ENCODE measurements around the gene PCSK5. TPM values are rescaled to one million over a fixed set of nuclear protein-coding genes. Genes with fewer than 3 reads are reported as not detected.

The PCSK5 gene
- polyA plus RNA-seq, 1 donor, result 123 TPM

DNA sequence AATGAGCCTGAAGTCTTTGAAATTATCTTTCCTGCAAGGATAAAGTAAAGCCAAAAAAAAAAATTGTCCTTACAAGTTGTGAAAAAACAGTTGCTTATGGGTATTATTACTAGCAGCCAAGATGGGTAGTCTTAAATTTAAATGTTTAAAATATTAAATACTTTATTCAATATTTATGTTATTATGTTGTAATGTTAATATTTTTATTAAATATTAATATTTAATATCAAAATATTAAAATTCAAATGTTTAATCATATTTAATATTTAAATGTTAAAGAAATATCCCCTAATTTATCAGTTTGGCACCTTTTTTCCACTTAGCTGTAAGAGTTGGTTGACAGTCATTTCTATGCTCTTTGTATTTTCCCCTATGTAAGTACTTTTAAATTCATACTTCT lies 86.1 kb downstream of the PCSK5 start:
- Histone ChIP-seq H3K4me3 (ENCODE audit: low read length) (no peak overlapping the region), H3K36me3 (ENCODE audit: control insufficient read depth, insufficient read depth, low read length) (peaks cover 2% of the 10 kb centered on the region), H3K27me3 (ENCODE audit: control insufficient read depth, insufficient read depth, low read length) (no peaks in the 10 kb centered on the region), H3K9me3 (ENCODE audit: control insufficient read depth, low read depth, low read length) (no peaks in the 10 kb centered on the region), H3K27ac (ENCODE audit: low read length) (no peak overlapping the region), H3K4me1 (ENCODE audit: control insufficient read depth, insufficient read depth, low read length) (peaks cover 2% of the 10 kb centered on the region)
- no peak for DNase-seq

DNA sequence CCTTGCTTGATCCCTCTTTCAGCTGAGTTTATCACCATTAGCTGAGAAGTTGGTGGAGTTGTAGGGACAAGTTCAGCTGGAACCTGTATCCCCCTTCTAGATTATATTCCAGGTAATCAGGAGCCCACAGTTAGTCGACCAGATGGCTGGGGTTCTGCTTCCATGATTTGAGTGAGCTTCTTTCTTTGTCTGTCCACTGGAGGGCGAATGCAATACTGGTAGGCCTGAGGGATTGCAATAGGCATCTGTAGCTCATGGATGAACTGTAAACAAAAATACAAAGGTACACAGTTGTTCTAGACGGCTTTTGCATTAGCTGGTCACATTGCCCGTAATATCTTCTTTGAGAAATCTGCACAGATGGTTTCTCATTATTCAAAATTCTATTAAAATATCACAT lies 88.9 kb downstream of the PCSK5 start:
- H3K4me3 ChIP-seq (ENCODE audit: low read length), result no peak overlapping the region
- H3K36me3 ChIP-seq (ENCODE audit: control insufficient read depth, insufficient read depth, low read length), result no peaks in the 10 kb centered on the region
- H3K27me3 ChIP-seq (ENCODE audit: control insufficient read depth, insufficient read depth, low read length), result no peaks in the 10 kb centered on the region
- 0% methylated on average over 1 of the region's 4 CpGs for WGBS (ENCODE audit: insufficient coverage, low lambda C conversion rate)
- no peak for DNase-seq
- H3K27ac ChIP-seq (ENCODE audit: low read length), result no peak overlapping the region
- peaks cover 23% of the 10 kb centered on the region for H3K4me1 ChIP-seq (ENCODE audit: control insufficient read depth, insufficient read depth, low read length)
- H3K9me3 ChIP-seq (ENCODE audit: control insufficient read depth, low read depth, low read length), result no peaks in the 10 kb centered on the region

DNA sequence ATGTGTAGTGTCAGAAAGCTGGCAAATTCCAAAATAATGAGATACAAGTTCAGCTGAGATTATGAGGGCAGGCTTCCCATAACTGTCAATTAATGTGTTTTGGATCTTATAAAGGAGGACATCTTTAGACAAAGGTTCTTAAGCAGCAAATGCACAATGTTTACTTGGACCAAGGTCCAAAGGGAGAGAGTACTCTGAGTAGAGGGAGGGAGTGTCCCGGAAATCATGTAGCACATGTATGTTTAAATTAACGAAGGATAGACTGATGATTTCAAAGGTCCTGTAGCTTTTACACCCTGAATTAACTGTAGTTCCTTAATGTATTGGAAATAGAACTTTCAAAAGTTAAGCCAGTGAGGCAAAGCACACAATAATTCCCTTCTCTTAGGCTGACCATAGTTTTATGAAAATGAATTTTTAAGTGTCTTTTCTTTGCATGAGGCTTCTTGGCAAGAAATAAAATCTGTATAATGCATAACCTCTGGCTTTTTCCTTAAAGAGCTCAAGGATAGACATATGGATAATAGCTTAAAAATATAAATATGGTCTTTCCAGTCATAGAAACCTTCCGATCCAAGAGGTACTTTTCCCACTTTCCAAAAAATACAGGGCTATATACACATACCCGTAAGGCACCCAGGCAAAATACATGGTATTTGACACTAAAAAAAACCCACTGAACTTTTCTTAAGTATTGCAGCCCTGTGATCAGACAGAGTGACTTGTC lies 93.0 kb downstream of the PCSK5 start:
- H3K27ac ChIP-seq (ENCODE audit: low read length), result peak overlapping the region; percentile 64
- H3K4me3 ChIP-seq (ENCODE audit: low read length), result no peak overlapping the region
- H3K27me3 ChIP-seq (ENCODE audit: control insufficient read depth, insufficient read depth, low read length), result no peaks in the 10 kb centered on the region
- peak; percentile 73 to 92 for DNase-seq
- 90% methylated on average over 2 of the region's 4 CpGs for WGBS (ENCODE audit: insufficient coverage, low lambda C conversion rate)
- peaks cover 31% of the 10 kb centered on the region for H3K4me1 ChIP-seq (ENCODE audit: control insufficient read depth, insufficient read depth, low read length)
- peaks cover 24% of the 10 kb centered on the region for H3K36me3 ChIP-seq (ENCODE audit: control insufficient read depth, insufficient read depth, low read length)
- H3K9me3 ChIP-seq (ENCODE audit: control insufficient read depth, low read depth, low read length), result no peaks in the 10 kb centered on the region

DNA sequence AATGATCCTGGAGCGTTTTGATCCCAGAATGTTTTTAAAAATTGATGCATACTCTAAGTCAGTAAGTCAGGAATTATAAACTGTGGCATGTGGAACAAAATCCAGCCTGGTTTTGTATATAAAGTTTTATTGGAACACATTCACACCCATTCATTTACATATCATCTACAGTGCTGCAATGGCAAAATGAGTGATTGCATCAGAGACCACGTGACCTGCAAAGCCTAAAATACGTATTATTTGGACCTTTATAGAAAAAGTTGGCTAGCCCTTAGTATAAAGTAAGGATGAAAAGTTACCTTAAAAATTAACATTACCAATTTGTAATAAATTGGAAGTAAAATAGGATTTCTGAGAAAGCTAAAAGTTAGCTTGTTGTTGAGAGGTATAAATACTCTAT lies 95.0 kb downstream of the PCSK5 start:
- no peak for DNase-seq
- Histone ChIP-seq H3K4me3 (ENCODE audit: low read length) (no peak overlapping the region), H3K9me3 (ENCODE audit: control insufficient read depth, low read depth, low read length) (no peaks in the 10 kb centered on the region), H3K4me1 (ENCODE audit: control insufficient read depth, insufficient read depth, low read length) (peaks cover 51% of the 10 kb centered on the region), H3K36me3 (ENCODE audit: control insufficient read depth, insufficient read depth, low read length) (peaks cover 32% of the 10 kb centered on the region), H3K27me3 (ENCODE audit: control insufficient read depth, insufficient read depth, low read length) (no peaks in the 10 kb centered on the region), H3K27ac (ENCODE audit: low read length) (no peak overlapping the region)
- 33% methylated on average over 2 of the region's 3 CpGs for WGBS (ENCODE audit: insufficient coverage, low lambda C conversion rate)

DNA sequence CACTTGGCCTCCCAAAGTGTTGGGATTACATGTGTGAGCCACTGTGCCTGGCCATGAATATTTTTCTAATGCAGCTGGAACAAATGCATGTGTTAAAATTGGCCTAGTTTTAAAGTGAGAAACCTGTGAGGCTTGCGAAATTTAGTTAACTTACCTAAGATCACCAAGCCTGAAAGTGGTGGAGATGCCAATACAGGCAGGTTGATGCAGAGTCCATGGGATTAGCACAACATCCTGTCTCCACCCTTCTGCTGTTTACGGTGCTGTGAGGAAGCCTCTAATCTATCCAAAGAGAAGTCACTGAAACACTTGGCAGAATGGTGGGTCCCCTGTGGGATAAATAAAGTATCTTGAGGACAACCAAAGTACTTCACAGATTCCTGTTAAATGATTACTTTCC lies 98.2 kb downstream of the PCSK5 start:
- peaks cover 63% of the 10 kb centered on the region for H3K4me1 ChIP-seq (ENCODE audit: control insufficient read depth, insufficient read depth, low read length)
- DNase-seq, result peak in 1 of 2 donors; percentile 39
- peaks cover 34% of the 10 kb centered on the region for H3K36me3 ChIP-seq (ENCODE audit: control insufficient read depth, insufficient read depth, low read length)
- H3K27ac ChIP-seq (ENCODE audit: low read length), result peak overlapping the region; percentile 83
- H3K9me3 ChIP-seq (ENCODE audit: control insufficient read depth, low read depth, low read length), result no peaks in the 10 kb centered on the region
- no CpG with 5 or more reads among the region's 2 CpGs for WGBS (ENCODE audit: insufficient coverage, low lambda C conversion rate)
- no peaks in the 10 kb centered on the region for H3K27me3 ChIP-seq (ENCODE audit: control insufficient read depth, insufficient read depth, low read length)
- no peak overlapping the region for H3K4me3 ChIP-seq (ENCODE audit: low read length)

DNA sequence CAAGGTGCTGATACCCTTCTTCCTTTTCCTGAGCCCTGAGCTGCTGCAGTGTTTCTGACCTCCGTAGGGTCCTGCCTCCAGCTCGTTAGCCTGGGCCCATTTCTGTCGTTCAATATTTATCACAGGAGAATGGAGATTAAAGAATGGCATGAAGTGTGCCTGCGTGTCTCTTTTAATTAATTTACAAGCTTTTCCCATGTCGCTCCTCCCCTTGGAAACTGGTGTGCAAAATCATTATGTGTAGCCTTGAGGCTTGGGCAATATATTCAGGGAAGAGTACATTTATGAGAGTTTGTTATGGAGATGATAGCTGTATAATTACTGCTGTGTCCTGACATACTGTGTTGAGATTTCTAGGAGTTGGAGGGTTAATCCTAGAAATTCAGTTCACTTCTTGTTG lies 99.7 kb downstream of the PCSK5 start:
- H3K9me3 ChIP-seq (ENCODE audit: control insufficient read depth, low read depth, low read length), result no peaks in the 10 kb centered on the region
- no CpG with 5 or more reads among the region's 5 CpGs for WGBS (ENCODE audit: insufficient coverage, low lambda C conversion rate)

DNA sequence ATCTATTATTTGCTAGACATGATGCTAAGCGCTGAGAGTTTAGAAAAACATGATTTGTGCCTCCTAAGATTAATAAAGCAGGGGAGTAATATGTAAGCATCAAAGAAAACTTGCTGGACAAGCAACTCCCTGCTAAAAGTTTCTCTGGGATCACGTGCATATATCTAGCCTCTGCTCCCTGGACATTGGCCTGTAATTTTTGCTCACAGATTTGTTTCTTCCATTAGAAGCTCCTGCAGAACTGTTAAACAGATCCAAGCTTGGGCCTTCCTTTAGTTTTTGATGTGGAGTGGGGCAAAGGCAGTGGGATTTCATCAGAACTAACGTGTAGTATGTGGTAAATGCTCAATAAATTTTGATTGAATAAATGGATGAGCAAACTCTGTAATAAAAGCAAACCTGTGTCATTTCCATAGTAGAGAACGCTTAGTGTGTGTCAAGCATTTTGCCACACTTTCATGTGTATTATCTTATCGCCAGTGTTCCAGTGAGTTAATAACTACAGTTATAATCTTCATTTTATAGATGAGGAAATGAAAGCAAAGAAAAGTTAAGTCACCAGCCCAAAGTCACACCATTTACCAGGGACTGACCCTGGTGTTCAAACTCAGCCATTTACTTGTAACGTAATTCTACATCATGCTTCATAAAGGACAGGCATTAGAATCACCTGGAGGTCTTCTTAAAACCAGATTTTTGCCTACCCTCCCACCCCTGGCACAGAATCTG lies 100.3 kb downstream of the PCSK5 start:
- Histone ChIP-seq H3K27ac (ENCODE audit: low read length) (peak overlapping the region; percentile 83), H3K9me3 (ENCODE audit: control insufficient read depth, low read depth, low read length) (no peaks in the 10 kb centered on the region), H3K4me1 (ENCODE audit: control insufficient read depth, insufficient read depth, low read length) (peaks cover 66% of the 10 kb centered on the region), H3K36me3 (ENCODE audit: control insufficient read depth, insufficient read depth, low read length) (peaks cover 36% of the 10 kb centered on the region), H3K27me3 (ENCODE audit: control insufficient read depth, insufficient read depth, low read length) (no peaks in the 10 kb centered on the region), H3K4me3 (ENCODE audit: low read length) (no peak overlapping the region)
- peak; percentile 38 to 82 for DNase-seq
- 10% methylated on average over 2 of the region's 6 CpGs for WGBS (ENCODE audit: insufficient coverage, low lambda C conversion rate)

More for the DNA sequence above, 99.7 kb downstream of the PCSK5 start:
- peaks cover 36% of the 10 kb centered on the region for H3K36me3 ChIP-seq (ENCODE audit: control insufficient read depth, insufficient read depth, low read length)
- no peak overlapping the region for H3K4me3 ChIP-seq (ENCODE audit: low read length)
- DNase-seq, result no peak
- H3K27me3 ChIP-seq (ENCODE audit: control insufficient read depth, insufficient read depth, low read length), result no peaks in the 10 kb centered on the region
- H3K27ac ChIP-seq (ENCODE audit: low read length), result peak overlapping the region; percentile 83
- peaks cover 63% of the 10 kb centered on the region for H3K4me1 ChIP-seq (ENCODE audit: control insufficient read depth, insufficient read depth, low read length)

DNA sequence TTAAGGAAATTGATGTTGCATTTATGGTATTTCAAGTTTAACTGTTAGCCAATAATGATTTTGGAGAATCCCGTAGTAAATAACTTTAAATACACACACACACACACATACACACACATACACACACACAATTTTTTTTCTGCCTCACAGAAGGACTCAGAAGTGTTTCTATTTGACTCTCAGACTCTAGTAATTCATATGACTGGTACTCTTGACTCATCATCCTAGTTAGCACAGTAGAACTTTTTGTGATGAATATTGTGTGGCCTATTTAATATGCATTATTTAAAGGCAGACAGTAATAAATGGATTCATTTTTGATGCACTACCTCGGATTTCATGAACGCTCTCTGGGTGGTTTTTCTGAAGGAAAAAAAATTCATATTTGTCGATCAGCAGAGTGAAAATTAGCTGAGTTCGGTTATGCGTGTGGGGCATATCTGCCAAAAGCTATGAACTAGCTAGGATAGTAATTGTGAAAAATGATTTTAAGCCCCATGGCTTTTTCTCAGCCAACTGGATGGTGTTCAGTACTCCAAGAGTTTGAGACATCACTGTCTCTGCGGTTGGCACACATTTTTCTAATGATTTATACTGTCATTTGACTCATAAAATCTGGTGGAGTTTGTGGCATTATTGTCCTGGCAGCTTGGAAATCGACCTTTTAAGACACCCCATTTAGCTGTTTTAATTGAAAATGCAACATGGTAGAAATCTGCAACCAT lies 102.2 kb downstream of the PCSK5 start:
- peaks cover 80% of the 10 kb centered on the region for H3K4me1 ChIP-seq (ENCODE audit: control insufficient read depth, insufficient read depth, low read length)
- 100% methylated on average over 1 of the region's 8 CpGs for WGBS (ENCODE audit: insufficient coverage, low lambda C conversion rate)
- no peaks in the 10 kb centered on the region for H3K27me3 ChIP-seq (ENCODE audit: control insufficient read depth, insufficient read depth, low read length)
- no peak overlapping the region for H3K4me3 ChIP-seq (ENCODE audit: low read length)
- peaks cover 19% of the 10 kb centered on the region for H3K36me3 ChIP-seq (ENCODE audit: control insufficient read depth, insufficient read depth, low read length)
- H3K27ac ChIP-seq (ENCODE audit: low read length), result peak overlapping the region; percentile 83
- H3K9me3 ChIP-seq (ENCODE audit: control insufficient read depth, low read depth, low read length), result no peaks in the 10 kb centered on the region
- DNase-seq, result no peak

DNA sequence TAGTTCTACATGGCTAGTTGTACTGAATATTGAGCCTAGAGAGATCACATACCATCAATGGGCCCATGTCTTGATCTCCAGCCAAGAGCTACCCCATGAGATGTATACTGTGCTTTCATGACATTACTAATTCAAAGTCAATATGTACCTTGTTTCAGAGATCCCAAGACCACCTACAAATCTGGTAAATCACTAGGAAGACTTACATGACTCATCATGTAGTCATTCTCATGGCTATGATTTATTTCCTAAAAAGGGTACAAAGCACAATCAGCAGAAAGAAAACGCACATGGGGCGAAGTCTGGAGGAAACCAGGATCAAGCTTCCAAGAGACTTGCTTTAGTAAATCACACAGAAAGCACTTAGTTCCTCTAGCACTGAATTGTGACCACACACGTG lies 103.0 kb downstream of the PCSK5 start:
- Histone ChIP-seq H3K27me3 (ENCODE audit: control insufficient read depth, insufficient read depth, low read length) (no peaks in the 10 kb centered on the region), H3K4me1 (ENCODE audit: control insufficient read depth, insufficient read depth, low read length) (peaks cover 84% of the 10 kb centered on the region), H3K9me3 (ENCODE audit: control insufficient read depth, low read depth, low read length) (no peaks in the 10 kb centered on the region), H3K27ac (ENCODE audit: low read length) (peak overlapping the region; percentile 83), H3K36me3 (ENCODE audit: control insufficient read depth, insufficient read depth, low read length) (peaks cover 12% of the 10 kb centered on the region), H3K4me3 (ENCODE audit: low read length) (no peak overlapping the region)
- DNase-seq, result peak; percentile 23 to 67
- WGBS (ENCODE audit: insufficient coverage, low lambda C conversion rate), result no CpG with 5 or more reads among the region's 3 CpGs

DNA sequence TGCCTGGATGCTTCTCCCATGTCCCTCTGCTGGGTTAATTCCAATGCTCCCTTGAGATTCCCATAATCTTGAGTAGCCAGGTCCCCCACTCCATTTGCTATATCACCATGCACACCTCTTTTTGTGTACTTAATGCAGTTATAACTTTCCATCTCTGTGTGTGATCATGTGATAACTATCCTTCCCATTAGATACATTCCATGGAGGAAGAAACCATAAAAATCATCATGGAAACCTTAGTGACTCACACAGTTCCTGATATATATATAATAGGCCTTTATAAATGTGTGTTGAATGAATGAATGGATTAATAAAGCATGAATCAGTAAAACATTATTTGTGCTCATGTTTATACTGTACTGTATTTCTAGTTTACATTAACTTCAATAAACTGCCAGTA lies 104.6 kb downstream of the PCSK5 start:
- DNase-seq, result peak in 1 of 2 donors; percentile 19
- Histone ChIP-seq H3K9me3 (ENCODE audit: control insufficient read depth, low read depth, low read length) (no peaks in the 10 kb centered on the region), H3K4me1 (ENCODE audit: control insufficient read depth, insufficient read depth, low read length) (peaks cover 68% of the 10 kb centered on the region), H3K36me3 (ENCODE audit: control insufficient read depth, insufficient read depth, low read length) (peaks cover 4% of the 10 kb centered on the region), H3K27me3 (ENCODE audit: control insufficient read depth, insufficient read depth, low read length) (no peaks in the 10 kb centered on the region), H3K4me3 (ENCODE audit: low read length) (no peak overlapping the region), H3K27ac (ENCODE audit: low read length) (peak overlapping the region; percentile 6)

Measured in large intestine (tissue), 3 donors.